Measurements from ENCODE around the gene PPM1F.
"Not testable (repeated sequence)": the region's sequence is repeated elsewhere in the genome, so short reads cannot be mapped to it uniquely, and the experiment has no call there.

Gene PPM1F

DNA sequence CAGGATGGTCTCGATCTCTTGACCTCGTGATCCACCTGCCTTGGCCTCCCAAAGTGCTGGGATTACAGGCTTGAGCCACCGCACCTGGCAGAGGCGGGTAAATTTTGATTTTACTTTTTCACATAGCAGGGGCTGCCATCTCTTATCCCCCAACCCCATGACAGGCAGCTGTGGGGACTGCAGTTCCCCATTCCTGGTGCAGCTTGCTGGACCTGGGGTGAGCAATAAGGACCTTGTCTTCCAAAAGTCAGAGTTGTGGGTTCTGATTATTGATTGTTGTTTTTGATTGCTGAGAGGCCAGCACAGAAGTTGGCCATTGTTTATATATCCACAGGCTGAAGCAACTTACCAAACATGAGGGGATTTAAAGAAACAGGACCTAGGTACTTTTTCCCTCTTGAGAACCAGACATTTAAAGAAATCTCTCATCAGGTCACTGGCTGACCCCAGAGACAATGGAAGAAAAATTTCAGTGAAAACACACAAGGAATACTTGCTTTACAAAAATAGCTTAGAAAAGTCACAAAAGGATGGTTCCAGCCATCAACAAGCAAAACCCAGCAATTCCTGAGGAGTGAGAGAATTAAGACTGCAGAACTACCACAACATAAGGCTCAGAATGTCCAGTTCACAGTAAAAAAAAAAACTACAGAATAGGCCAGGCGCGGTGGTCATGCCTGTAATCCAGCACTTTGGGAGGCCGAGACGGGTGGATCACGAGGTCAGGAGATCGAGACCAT is 63.2 kb downstream of the PPM1F start:
- DNase-seq (ENCODE audit: low spot score), result no peak

DNA sequence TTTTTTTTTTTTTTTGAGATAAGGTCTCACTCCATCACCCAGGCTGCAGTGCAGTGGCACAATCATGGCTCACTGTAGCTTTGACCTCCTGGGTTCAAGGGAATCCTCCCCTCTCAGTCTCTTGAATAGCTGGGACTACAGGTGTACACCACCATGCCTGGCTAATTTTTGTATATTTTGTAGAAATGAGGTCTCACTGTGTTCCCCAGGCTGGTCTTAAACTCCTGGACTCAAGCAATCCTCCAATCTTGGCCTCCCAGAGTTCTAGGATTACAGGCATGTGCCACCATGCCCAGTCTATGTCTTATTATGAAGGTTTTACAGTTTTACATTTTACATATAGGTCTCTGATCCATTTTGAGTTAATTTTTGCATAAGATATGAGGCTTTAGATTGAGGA is 64.8 kb downstream of the PPM1F start:
- no peak for DNase-seq (ENCODE audit: low spot score)

DNA sequence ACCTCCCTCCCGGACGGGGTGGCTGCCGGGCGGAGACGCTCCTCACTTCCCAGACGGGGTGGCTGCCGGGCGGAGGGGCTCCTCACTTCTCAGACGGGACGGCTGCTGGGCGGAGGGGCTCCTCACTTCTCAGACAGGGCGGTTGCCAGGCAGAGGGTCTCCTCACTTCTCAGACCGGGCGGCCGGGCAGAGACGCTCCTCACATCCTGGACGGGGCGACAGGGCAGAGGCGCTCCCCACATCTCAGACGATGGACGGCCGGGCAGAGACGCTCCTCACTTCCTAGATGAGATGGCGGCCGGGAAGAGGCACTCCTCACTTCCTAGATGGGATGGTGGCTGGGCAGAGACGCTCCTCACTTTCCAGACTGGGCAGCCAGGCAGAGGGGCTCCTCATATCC is 68.7 kb downstream of the PPM1F start:
- DNase-seq (ENCODE audit: low spot score), result not testable (repeated sequence)

DNA sequence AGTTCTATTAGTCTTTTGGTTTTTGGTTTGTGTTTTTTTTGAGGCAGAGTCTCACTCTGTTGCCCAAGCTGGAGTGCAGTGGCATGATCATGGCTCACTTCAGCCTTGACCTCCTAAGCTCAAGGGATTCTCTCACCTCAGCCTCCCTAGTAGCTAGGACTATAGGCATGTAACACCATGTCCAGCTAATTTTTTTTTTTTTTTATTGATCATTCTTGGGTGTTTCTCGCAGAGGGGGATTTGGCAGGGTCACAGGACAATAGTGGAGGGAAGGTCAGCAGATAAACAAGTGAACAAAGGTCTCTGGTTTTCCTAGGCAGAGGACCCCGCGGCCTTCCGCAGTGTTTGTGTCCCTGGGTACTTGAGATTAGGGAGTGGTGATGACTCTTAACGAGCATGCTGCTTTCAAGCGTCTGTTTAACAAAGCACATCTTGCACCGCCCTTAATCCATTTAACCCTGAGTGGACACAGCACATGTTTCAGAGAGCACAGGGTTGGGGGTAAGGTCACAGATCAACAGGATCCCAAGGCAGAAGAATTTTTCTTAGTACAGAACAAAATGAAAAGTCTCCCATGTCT is 69.8 kb downstream of the PPM1F start:
- DNase-seq (ENCODE audit: low spot score), result not testable (repeated sequence)

DNA sequence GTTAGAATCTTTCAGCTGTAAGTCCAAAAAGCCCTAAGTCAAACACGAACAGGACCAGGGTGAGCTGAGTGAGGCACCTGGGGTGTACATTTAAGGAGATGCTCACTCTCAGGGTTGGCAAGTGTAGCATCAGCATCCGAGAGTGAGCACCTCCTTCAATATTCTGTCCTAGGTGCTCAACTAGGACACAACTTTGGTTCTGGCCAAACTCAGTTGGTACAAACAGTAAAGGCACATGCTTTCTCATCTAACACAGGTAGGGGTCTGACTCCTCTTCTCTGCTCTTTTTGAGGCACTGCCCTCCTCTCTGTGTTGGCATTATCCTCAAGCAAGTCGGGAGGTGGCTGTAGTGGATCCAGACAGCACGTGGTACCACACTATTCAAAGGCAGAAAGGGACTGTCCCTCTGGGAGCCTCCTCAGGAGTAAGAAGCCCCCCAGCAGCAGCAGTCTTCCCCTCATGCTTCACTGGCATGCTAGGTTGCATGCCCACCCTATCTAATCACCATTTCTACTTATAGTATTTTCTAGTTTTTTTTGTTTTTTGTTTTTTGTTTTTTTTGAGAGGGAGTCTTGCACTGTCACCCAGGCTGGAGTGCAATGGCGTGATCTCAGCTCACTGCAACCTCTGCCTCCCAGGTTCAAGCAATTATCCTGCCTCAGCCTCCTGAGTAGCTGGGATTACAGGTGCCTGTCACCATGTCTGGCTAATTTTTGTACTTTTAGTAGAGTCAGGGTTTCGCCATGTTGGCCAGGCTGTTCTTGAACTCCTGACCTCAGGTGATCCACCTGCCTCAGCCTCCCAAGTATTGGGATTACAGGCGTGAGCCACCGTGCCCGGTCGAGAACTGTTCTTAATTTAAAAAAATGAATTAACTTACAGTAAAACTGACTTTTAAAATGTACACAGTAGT is 70.6 kb downstream of the PPM1F start:
- DNase-seq (ENCODE audit: low spot score), result no peak

DNA sequence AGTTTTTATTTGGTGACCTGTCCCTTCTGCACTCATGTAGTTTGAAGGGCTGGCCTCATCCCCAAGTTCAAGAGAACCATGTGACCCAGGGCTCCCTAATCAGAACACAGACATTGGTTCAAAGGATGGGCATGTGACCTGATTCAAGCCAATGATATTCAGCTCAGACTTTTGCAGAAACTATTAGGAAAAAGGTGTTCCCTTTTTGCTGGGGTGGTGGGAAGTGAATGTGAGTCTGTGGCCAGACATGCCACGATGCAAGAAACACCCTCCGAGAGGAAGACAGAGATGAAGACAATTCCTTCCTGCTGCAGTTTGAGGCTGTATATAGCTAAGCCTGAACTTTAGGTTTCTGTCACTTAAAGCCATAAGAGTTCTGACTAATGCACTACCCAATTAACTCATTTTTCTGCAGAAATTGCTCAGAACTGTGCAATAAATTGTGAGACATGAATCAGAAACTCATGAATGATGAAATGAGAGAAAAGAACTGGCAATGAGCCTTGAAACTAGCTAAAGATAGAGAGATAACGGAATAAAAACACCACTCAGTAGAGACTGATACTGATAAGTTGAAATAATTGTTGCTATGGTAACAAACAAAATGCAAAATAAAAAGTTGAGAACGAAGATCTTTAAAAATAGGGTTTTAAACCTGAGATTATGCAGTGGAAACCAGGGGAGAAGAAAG is 76.0 kb downstream of the PPM1F start:
- DNase-seq (ENCODE audit: low spot score), result no peak

DNA sequence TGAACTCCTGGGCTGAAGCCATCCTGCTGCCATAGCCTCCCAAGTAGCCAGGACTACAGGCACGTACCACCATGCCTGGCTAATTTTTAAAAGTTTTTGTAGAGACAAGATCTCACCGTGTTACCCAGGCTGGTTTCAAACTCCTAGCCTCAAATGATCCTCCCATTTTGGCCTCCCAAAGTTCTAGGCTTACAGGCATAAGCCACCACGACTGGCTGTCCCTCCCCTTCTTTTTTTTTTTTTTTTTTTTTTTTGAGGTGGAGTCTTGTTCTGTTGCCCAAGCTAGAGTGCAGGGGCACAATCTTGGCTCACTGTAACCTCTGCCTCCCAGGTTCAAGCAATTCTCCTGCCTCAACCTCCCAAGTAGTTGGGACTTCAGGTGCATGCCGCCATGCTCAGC is 77.7 kb downstream of the PPM1F start:
- DNase-seq (ENCODE audit: low spot score), result not testable (repeated sequence)

DNA sequence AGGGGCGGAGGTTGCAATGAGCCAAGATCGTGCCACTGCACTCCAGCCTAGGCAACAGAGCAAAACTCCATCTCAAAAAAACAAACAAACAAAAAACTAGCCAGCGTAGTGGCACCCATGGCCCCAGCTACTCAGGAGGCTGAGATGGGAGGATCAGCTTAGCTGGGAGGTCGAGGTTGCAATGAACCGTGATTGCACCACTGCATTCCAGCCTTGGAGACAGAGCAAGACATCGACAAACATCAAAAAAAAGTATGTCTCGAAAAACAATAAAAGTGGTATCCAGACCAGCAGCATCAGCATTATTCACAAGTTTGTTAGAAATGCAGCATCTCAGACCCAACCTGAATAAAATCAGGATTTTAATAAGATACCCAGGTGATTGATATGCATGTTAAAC is 79.0 kb downstream of the PPM1F start:
- no peak for DNase-seq (ENCODE audit: low spot score)

DNA sequence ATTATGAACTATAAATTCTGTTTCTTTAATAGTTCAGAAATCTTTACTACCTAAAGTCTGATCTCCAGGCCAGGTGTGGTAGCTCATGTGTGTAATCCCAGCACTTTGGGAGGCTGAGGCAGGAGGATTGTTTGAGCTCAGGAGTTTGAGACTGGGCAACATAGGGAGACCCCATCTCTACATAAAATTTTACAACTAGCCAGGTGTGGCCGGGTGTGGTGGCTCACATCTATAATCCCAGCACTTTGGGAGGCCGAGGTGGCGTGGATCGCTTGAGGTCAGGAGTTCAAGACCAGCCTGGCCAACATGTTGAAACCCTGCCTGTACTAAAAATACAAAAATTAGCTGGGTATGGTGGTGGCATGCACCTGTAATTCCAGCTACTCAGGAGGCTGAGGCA is 79.9 kb downstream of the PPM1F start:
- not testable (repeated sequence) for DNase-seq (ENCODE audit: low spot score)
